HS-5 (cell line): Measurements from ENCODE around the gene ANKS1B.
"Not testable (repeated sequence)": the region's sequence is repeated elsewhere in the genome, so short reads cannot be mapped to it uniquely, and the experiment has no call there.

ENCODE experiments used
- DNase-seq: peaks from one replicate; pipeline ENCODE4 v3.0.0-alpha.2; 2012; ENCODE audit warnings: low read depth

Gene ANKS1B

GRCh38 chr12:99004799-99005466, 979.8 kb downstream of the ANKS1B start:
- DNase-seq = no peak

GRCh38 chr12:99002731-99003130, 982.0 kb downstream of the ANKS1B start:
- no peak for DNase-seq

GRCh38 chr12:99002156-99002555, 982.6 kb downstream of the ANKS1B start:
- no peak for DNase-seq

- DNase-seq = no peak
Measured at GRCh38 chr12:98999559-98999958, 985.2 kb downstream of the ANKS1B start.

GRCh38 chr12:98998697-98999299, 985.9 kb downstream of the ANKS1B start:
- peak; percentile 11 for DNase-seq

GRCh38 chr12:98997899-98998298, 986.8 kb downstream of the ANKS1B start:
- DNase-seq = no peak

GRCh38 chr12:98990648-98991047, 994.1 kb downstream of the ANKS1B start:
- DNase-seq = no peak

GRCh38 chr12:98985156-98985555, 999.6 kb downstream of the ANKS1B start:
- no peak for DNase-seq

GRCh38 chr12:98983647-98984046, 1001.1 kb downstream of the ANKS1B start:
- DNase-seq = no peak

GRCh38 chr12:98980508-98980907, 1004.2 kb downstream of the ANKS1B start:
- DNase-seq = no peak

- no peak for DNase-seq
Measured at GRCh38 chr12:98977186-98977585, 1007.5 kb downstream of the ANKS1B start.

- no peak for DNase-seq
Measured at GRCh38 chr12:98974767-98975381, 1009.9 kb downstream of the ANKS1B start.

- DNase-seq = no peak
Measured at GRCh38 chr12:98973395-98973794, 1011.3 kb downstream of the ANKS1B start.

- DNase-seq = no peak
Measured at GRCh38 chr12:98970950-98971349, 1013.8 kb downstream of the ANKS1B start.

- no peak for DNase-seq
Measured at GRCh38 chr12:98970210-98970609, 1014.5 kb downstream of the ANKS1B start.

GRCh38 chr12:98968896-98969295, 1015.8 kb downstream of the ANKS1B start:
- DNase-seq = no peak

- DNase-seq = not testable (repeated sequence)
Measured at GRCh38 chr12:98957135-98957534, 1027.6 kb downstream of the ANKS1B start.

GRCh38 chr12:98955284-98955683, 1029.5 kb downstream of the ANKS1B start:
- no peak for DNase-seq

GRCh38 chr12:98954506-98954905, 1030.2 kb downstream of the ANKS1B start:
- DNase-seq = no peak

GRCh38 chr12:98951406-98951805, 1033.3 kb downstream of the ANKS1B start:
- DNase-seq = no peak

- DNase-seq = no peak
Measured at GRCh38 chr12:98948343-98948949, 1036.3 kb downstream of the ANKS1B start.

GRCh38 chr12:98945864-98946263, 1038.9 kb downstream of the ANKS1B start:
- no peak for DNase-seq

- no peak for DNase-seq
Measured at GRCh38 chr12:98939926-98940325, 1044.8 kb downstream of the ANKS1B start.
